Neural progenitor cell (in vitro differentiated cells): ENCODE measurements around the gene PPA1. TPM values are rescaled to one million over a fixed set of nuclear protein-coding genes. Genes with fewer than 3 reads are reported as not detected.

Source experiments
- DNase-seq: peaks from one replicate; pipeline ENCODE4 v3.0.0-alpha.2; 2016; ENCODE audit warnings: low spot score
- H2AFZ ChIP-seq: fragments of 200-600 bp; sonication (generic); replicated peaks from 2 replicates; pipeline ENCODE4 v1.6.1; 2016; ENCODE audit warnings: antibody characterized with exemption
- H3F3A ChIP-seq: fragments of 200-600 bp; sonication (generic); 2 replicates; pipeline ENCODE4 v1.6.1; 2016; ENCODE audit warnings: antibody characterized with exemption, low read depth
- H3K27ac ChIP-seq: fragments of 200-600 bp; sonication (generic); 2 replicates; pipeline ENCODE4 v1.5.1; 2016; ENCODE audit warnings: mild to moderate bottlenecking
- H3K27me3 ChIP-seq: fragments of 200-600 bp; sonication (generic); 2 replicates; pipeline ENCODE4 v1.6.1; 2016; ENCODE audit warnings: mild to moderate bottlenecking, moderate library complexity
- H3K36me3 ChIP-seq: fragments of 200-600 bp; sonication (generic); 2 replicates; pipeline ENCODE4 v1.5.1; 2016
- H3K4me1 ChIP-seq: fragments of 200-600 bp; sonication (generic); 2 replicates; pipeline ENCODE4 v1.6.1; 2016; ENCODE audit warnings: mixed run types
- H3K4me2 ChIP-seq: fragments of 200-600 bp; sonication (generic); 2 replicates; pipeline ENCODE4 v1.6.1; 2016
- H3K4me3 ChIP-seq: fragments of 200-600 bp; sonication (generic); 2 replicates; pipeline ENCODE4 v1.5.1; 2016
- H3K79me2 ChIP-seq: fragments of 200-600 bp; sonication (generic); 2 replicates; pipeline ENCODE4 v1.6.1; 2016; ENCODE audit warnings: low read depth
- H3K9ac ChIP-seq: fragments of 200-600 bp; sonication (generic); 2 replicates; pipeline ENCODE4 v1.6.1; 2016
- H3K9me3 ChIP-seq: fragments of 200-600 bp; sonication (generic); 2 replicates; pipeline ENCODE4 v1.5.1; 2016; ENCODE audit warnings: low read depth
- H4K20me1 ChIP-seq: fragments of 200-600 bp; sonication (generic); 2 replicates; pipeline ENCODE4 v1.6.1; 2016; ENCODE audit warnings: low read depth
- H3K27ac Mint-ChIP-seq: 3 replicates; pipeline ENCODE4 v1.8.0; 2021; ENCODE audit warnings: mixed read lengths
- H3K27me3 Mint-ChIP-seq: 2 replicates; pipeline ENCODE4 v1.8.0; 2022; ENCODE audit warnings: low read depth, mild to moderate bottlenecking, inconsistent platforms, moderate library complexity, mixed read lengths; ENCODE audit not compliant: insufficient read depth
- H3K36me3 Mint-ChIP-seq: 3 replicates; pipeline ENCODE4 v1.8.0; 2021; ENCODE audit warnings: mixed read lengths
- H3K4me1 Mint-ChIP-seq: 3 replicates; pipeline ENCODE4 v1.8.0; 2021; ENCODE audit warnings: mixed read lengths
- H3K4me3 Mint-ChIP-seq: 3 replicates; pipeline ENCODE4 v1.8.0; 2021; ENCODE audit warnings: mild to moderate bottlenecking, moderate library complexity, mixed read lengths
- H3K9me3 Mint-ChIP-seq: 3 replicates; pipeline ENCODE4 v1.8.0; 2020; ENCODE audit warnings: mixed read lengths
- CTCF ChIP-seq: fragments of 200-600 bp; sonication (generic); IDR thresholded peaks from 2 replicates; pipeline ENCODE4 v1.5.1; 2017; ENCODE audit warnings: antibody characterized with exemption, mild to moderate bottlenecking
- EZH2 ChIP-seq: fragments of 200-600 bp; sonication (generic); IDR thresholded peaks from 2 replicates; pipeline ENCODE4 v1.6.1; 2017; ENCODE audit warnings: antibody characterized with exemption, mild to moderate bottlenecking, moderate library complexity
- EZH2phosphoT487 ChIP-seq: fragments of 200-600 bp; sonication (generic); IDR thresholded peaks from 2 replicates; pipeline ENCODE4 v1.6.1; 2017; ENCODE audit warnings: antibody characterized with exemption
- total RNA-seq: library from RNA; depleted of rRNA; stranded (reverse); fragments of >200 nt; gene quantifications from 2 replicates; pipeline ENCODE4 v1.2.3, GENCODE V29; 2015; ENCODE audit warnings: low replicate concordance

Gene PPA1
- total RNA-seq, 1 donor from 2014 or later = 203 TPM

DNA sequence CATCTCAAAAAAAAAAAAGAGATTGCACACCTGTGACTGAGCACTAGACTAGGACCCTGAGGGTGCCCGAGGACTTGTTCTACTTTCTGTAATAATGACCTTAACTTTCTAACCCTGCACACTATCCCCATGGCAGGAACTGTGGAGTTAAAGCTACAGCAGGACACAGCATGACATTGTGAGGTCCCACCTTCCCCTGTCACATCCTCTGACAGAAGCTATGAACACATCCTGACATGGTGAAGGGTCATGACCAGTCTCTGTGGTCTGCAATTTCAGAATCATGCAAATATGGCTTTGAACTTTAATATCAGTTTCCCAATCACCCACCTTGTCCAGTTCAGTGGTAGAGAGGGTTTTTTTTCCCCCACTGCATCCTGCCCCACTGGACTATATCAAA, 44.5 kb downstream of the PPA1 start:
- Histone ChIP-seq H3K4me1 (no peaks in the 10 kb centered on the region), H3K27ac (no peak overlapping the region), H4K20me1 (no peaks in the 10 kb centered on the region), H3K9ac (no peak overlapping the region), H3K9me3 (no peaks in the 10 kb centered on the region), H3K4me2 (no peak overlapping the region), H3F3A (no peaks in the 10 kb centered on the region), H3K27me3 (peaks cover 18% of the 10 kb centered on the region), H3K4me3 (no peak overlapping the region), H3K36me3 (no peaks in the 10 kb centered on the region), H2AFZ (no peak overlapping the region), H3K79me2 (no peaks in the 10 kb centered on the region)
- H3K27ac Mint-ChIP-seq = no peak overlapping the region
- H3K4me1 Mint-ChIP-seq = no peaks in the 10 kb centered on the region
- no peaks in the 10 kb centered on the region for H3K9me3 Mint-ChIP-seq
- no peak for DNase-seq
- H3K4me3 Mint-ChIP-seq = no peak overlapping the region
- no peak for TF ChIP-seq CTCF
- TF ChIP-seq EZH2phosphoT487 = no peak
- no peak for TF ChIP-seq EZH2
- no peaks in the 10 kb centered on the region for H3K36me3 Mint-ChIP-seq
- peaks cover 3% of the 10 kb centered on the region for H3K27me3 Mint-ChIP-seq

DNA sequence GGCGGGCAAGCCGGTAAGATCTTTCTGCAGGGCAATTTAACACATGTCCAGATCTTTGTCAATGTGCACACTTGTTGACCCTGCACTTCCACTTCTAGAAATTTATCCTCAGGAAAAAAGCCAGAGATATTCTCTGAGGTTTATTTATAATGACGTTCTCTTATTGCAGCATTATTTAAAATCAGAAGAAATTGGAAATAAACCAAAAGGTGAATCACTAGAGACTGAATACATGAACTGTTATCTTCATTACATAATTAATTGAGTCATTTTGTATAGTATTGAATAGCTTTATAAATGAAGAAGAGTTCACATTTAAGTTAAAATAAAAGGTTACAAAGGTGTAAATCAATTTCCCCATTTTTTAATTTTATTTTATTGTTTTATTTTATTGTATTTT, 46.7 kb downstream of the PPA1 start:
- Histone ChIP-seq H3K79me2 (no peaks in the 10 kb centered on the region), H3K27me3 (peaks cover 29% of the 10 kb centered on the region), H3K36me3 (no peaks in the 10 kb centered on the region), H3K27ac (no peak overlapping the region), H3K4me3 (no peak overlapping the region), H3F3A (no peaks in the 10 kb centered on the region), H3K9me3 (no peaks in the 10 kb centered on the region), H3K4me1 (no peaks in the 10 kb centered on the region), H3K9ac (no peak overlapping the region), H3K4me2 (no peak overlapping the region), H2AFZ (no peak overlapping the region), H4K20me1 (no peaks in the 10 kb centered on the region)
- H3K27ac Mint-ChIP-seq = no peak overlapping the region
- TF ChIP-seq EZH2 = no peak
- no peak for TF ChIP-seq CTCF
- TF ChIP-seq EZH2phosphoT487 = no peak
- H3K4me1 Mint-ChIP-seq = no peaks in the 10 kb centered on the region
- no peak for DNase-seq
- peaks cover 4% of the 10 kb centered on the region for H3K27me3 Mint-ChIP-seq
- no peaks in the 10 kb centered on the region for H3K36me3 Mint-ChIP-seq
- no peak overlapping the region for H3K4me3 Mint-ChIP-seq
- H3K9me3 Mint-ChIP-seq = no peaks in the 10 kb centered on the region

GRCh38 chr10:70186090-70186489, 47.1 kb downstream of the PPA1 start:
- no peaks in the 10 kb centered on the region for H3K79me2 ChIP-seq
- H3K27me3 ChIP-seq = peaks cover 29% of the 10 kb centered on the region
- no peaks in the 10 kb centered on the region for H3K9me3 ChIP-seq
- Mint-ChIP-seq H3K27me3 (peaks cover 6% of the 10 kb centered on the region), H3K27ac (no peak overlapping the region), H3K36me3 (no peaks in the 10 kb centered on the region), H3K4me1 (no peaks in the 10 kb centered on the region), H3K4me3 (no peak overlapping the region), H3K9me3 (no peaks in the 10 kb centered on the region)
- H3K9ac ChIP-seq = no peak overlapping the region
- TF ChIP-seq CTCF (no peak), EZH2 (no peak), EZH2phosphoT487 (no peak)
- H2AFZ ChIP-seq = no peak overlapping the region
- no peaks in the 10 kb centered on the region for H4K20me1 ChIP-seq
- no peak for DNase-seq
- no peak overlapping the region for H3K4me2 ChIP-seq
- H3K4me3 ChIP-seq = no peak overlapping the region
- H3K36me3 ChIP-seq = no peaks in the 10 kb centered on the region
- no peaks in the 10 kb centered on the region for H3F3A ChIP-seq
- no peak overlapping the region for H3K27ac ChIP-seq
- no peaks in the 10 kb centered on the region for H3K4me1 ChIP-seq
